Transverse colon (tissue), 3 donors: Measurements from ENCODE around the gene MASP2.

ENCODE experiments used
- EP300 ChIP-seq: sonication (generic); formaldehyde crosslinking; IDR thresholded peaks from one replicate; pipeline ENCODE4 v1.6.1; 2017; ENCODE audit warnings: antibody characterized with exemption, low read depth
- TF ChIP-seq, protein P1 (sequence below), 5 experiments: fragments of 200-600 bp in 3 of 5; fragments of 450-650 bp in 2 of 5; sonication (generic) in 3 of 5; IDR thresholded peaks; 1 replicate in 2 of 5; 2 replicates in 3 of 5; pipeline ENCODE4 v1.5.1; 2016 to 2017; ENCODE audit warnings: antibody characterized with exemption in 5 of 5, inconsistent platforms in 3 of 5, mild to moderate bottlenecking in 2 of 5, moderate library complexity in 1 of 5

DNA sequence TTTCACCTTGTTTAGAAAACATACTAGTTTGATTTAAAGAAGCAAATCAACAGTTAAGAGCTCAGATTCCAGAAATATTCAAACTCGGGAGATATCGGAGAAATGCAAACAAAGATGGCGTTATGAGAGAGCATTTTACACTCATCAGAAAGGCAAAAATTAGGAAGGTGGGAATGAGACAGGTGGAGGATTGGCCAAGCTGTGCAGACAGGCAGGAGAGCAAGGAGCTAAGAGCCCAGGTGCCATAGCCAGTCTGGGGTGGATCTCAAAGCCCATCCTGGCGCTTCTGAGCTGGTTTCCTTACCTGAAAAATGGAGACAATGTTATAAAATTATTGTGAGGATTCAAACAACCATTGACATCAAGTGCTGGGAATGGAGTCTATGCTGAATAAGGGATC is 54.2 kb downstream of the MASP2 start:
- TF ChIP-seq, protein P1, sequence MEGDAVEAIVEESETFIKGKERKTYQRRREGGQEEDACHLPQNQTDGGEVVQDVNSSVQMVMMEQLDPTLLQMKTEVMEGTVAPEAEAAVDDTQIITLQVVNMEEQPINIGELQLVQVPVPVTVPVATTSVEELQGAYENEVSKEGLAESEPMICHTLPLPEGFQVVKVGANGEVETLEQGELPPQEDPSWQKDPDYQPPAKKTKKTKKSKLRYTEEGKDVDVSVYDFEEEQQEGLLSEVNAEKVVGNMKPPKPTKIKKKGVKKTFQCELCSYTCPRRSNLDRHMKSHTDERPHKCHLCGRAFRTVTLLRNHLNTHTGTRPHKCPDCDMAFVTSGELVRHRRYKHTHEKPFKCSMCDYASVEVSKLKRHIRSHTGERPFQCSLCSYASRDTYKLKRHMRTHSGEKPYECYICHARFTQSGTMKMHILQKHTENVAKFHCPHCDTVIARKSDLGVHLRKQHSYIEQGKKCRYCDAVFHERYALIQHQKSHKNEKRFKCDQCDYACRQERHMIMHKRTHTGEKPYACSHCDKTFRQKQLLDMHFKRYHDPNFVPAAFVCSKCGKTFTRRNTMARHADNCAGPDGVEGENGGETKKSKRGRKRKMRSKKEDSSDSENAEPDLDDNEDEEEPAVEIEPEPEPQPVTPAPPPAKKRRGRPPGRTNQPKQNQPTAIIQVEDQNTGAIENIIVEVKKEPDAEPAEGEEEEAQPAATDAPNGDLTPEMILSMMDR (IDR thresholded peaks at IDR 0.05), result no peak
- no peak for TF ChIP-seq EP300
